ENCODE measurements around the gene TMSB10.
"Not testable (repeated sequence)": the region's sequence is repeated elsewhere in the genome, so short reads cannot be mapped to it uniquely, and the experiment has no call there.

The TMSB10 gene

GRCh38 chr2:84905181-84906107 lies at the start of gene TMSB10:
Gene TMSB10 (plus strand): TSS chr2:84905656.
- DNase-seq: peak; percentile 69

GRCh38 chr2:84855731-84856130 lies 49.7 kb upstream of the TMSB10 start:
- DNase-seq: no peak

- no peak for DNase-seq
Measured at GRCh38 chr2:84856787-84857186, 48.7 kb upstream of the TMSB10 start.

GRCh38 chr2:84857566-84857965 lies 47.9 kb upstream of the TMSB10 start:
- no peak for DNase-seq

- no peak for DNase-seq
Measured at GRCh38 chr2:84858123-84858522, 47.3 kb upstream of the TMSB10 start.

- DNase-seq: no peak
Measured at GRCh38 chr2:84858937-84859336, 46.5 kb upstream of the TMSB10 start.

- no peak for DNase-seq
Measured at GRCh38 chr2:84861539-84861938, 43.9 kb upstream of the TMSB10 start.

GRCh38 chr2:84862006-84862405 lies 43.5 kb upstream of the TMSB10 start:
- DNase-seq: no peak

GRCh38 chr2:84865181-84865783 lies 40.2 kb upstream of the TMSB10 start:
- DNase-seq: no peak

- DNase-seq: no peak
Measured at GRCh38 chr2:84866122-84866521, 39.3 kb upstream of the TMSB10 start.

- DNase-seq: not testable (repeated sequence)
Measured at GRCh38 chr2:84868327-84868726, 37.1 kb upstream of the TMSB10 start.

GRCh38 chr2:84870306-84870705 lies 35.1 kb upstream of the TMSB10 start:
- no peak for DNase-seq

- not testable (repeated sequence) for DNase-seq
Measured at GRCh38 chr2:84872691-84873090, 32.8 kb upstream of the TMSB10 start.

- DNase-seq: no peak
Measured at GRCh38 chr2:84873350-84873749, 32.1 kb upstream of the TMSB10 start.

GRCh38 chr2:84874381-84875212 lies 30.9 kb upstream of the TMSB10 start:
- no peak for DNase-seq

- DNase-seq: no peak
Measured at GRCh38 chr2:84875213-84875560, 30.3 kb upstream of the TMSB10 start.

- not testable (repeated sequence) for DNase-seq
Measured at GRCh38 chr2:84875619-84876018, 29.8 kb upstream of the TMSB10 start.

GRCh38 chr2:84876369-84876768 lies 29.1 kb upstream of the TMSB10 start:
- no peak for DNase-seq

GRCh38 chr2:84878459-84878858 lies 27.0 kb upstream of the TMSB10 start:
- DNase-seq: no peak

GRCh38 chr2:84878896-84879583 lies 26.4 kb upstream of the TMSB10 start:
- DNase-seq: no peak

GRCh38 chr2:84879584-84880394 lies 25.7 kb upstream of the TMSB10 start:
- DNase-seq: no peak

GRCh38 chr2:84880395-84880644 lies 25.1 kb upstream of the TMSB10 start:
- DNase-seq: no peak

Measured in KG1 (cell line).